CD4-positive, alpha-beta T cell treated with Interleukin-1 beta for 1 hour (primary cell): ENCODE measurements around the gene AQP5.

Experiments
- DNase-seq, 2 donors: peaks; one replicate each; pipeline ENCODE4 v3.0.0-alpha.2; 2020 to 2022

AQP5 gene

GRCh38 chr12:49966511-49967041 lies 4.9 kb downstream of the AQP5 start:
- DNase-seq = no peak

- DNase-seq = peak; percentile 86 to 89
Measured at GRCh38 chr12:49967042-49967776, 5.5 kb downstream of the AQP5 start.

GRCh38 chr12:49967777-49968250 lies 6.1 kb downstream of the AQP5 start:
- no peak for DNase-seq

- no peak for DNase-seq
Measured at GRCh38 chr12:49968471-49968870, 6.8 kb downstream of the AQP5 start.

- DNase-seq = no peak
Measured at GRCh38 chr12:49969027-49969426, 7.4 kb downstream of the AQP5 start.

GRCh38 chr12:49969651-49970429 lies 8.2 kb downstream of the AQP5 start:
- no peak for DNase-seq

- DNase-seq = no peak
Measured at GRCh38 chr12:49970658-49971057, 9.0 kb downstream of the AQP5 start.

- no peak for DNase-seq
Measured at GRCh38 chr12:49971141-49971540, 9.5 kb downstream of the AQP5 start.

- DNase-seq = no peak
Measured at GRCh38 chr12:49972129-49972528, 10.5 kb downstream of the AQP5 start.

GRCh38 chr12:49972641-49973360 lies 11.1 kb downstream of the AQP5 start, which contains the start of gene AQP6:
TSS of gene AQP6 (plus strand) at chr12:49972947. CDS start at chr12:49973174, 227 bp downstream.
- no peak for DNase-seq

- DNase-seq = no peak
Measured at GRCh38 chr12:49973361-49973830, 11.7 kb downstream of the AQP5 start.

- DNase-seq = peak in 1 of 2 donors; percentile 33
Measured at GRCh38 chr12:49974231-49974675, 12.6 kb downstream of the AQP5 start.

- DNase-seq = no peak
Measured at GRCh38 chr12:49974677-49975317, 13.1 kb downstream of the AQP5 start.

GRCh38 chr12:49975318-49975761 lies 13.7 kb downstream of the AQP5 start:
- no peak for DNase-seq

- no peak for DNase-seq
Measured at GRCh38 chr12:49976557-49976956, 14.9 kb downstream of the AQP5 start.

- no peak for DNase-seq
Measured at GRCh38 chr12:49978125-49978524, 16.5 kb downstream of the AQP5 start.

GRCh38 chr12:49979016-49979586 lies 17.4 kb downstream of the AQP5 start:
- DNase-seq = no peak

- no peak for DNase-seq
Measured at GRCh38 chr12:49979791-49980190, 18.1 kb downstream of the AQP5 start.

GRCh38 chr12:49980501-49981349 lies 19.1 kb downstream of the AQP5 start:
- DNase-seq = no peak

- no peak for DNase-seq
Measured at GRCh38 chr12:49982246-49983087, 20.8 kb downstream of the AQP5 start.
